Breast epithelium (tissue), 3 donors: ENCODE results near the gene POFUT1.

Experiments used
- CTCF ChIP-seq, 3 donors: fragments of 450-650 bp; IDR thresholded peaks; one replicate each; pipeline ENCODE4 v1.5.1; 2016 to 2017; ENCODE audit warnings: antibody characterized with exemption in 3 of 3, mild to moderate bottlenecking in 3 of 3, moderate library complexity in 3 of 3
- POLR2A ChIP-seq: fragments of 450-650 bp; IDR thresholded peaks from one replicate; pipeline ENCODE4 v1.6.1; 2016; ENCODE audit warnings: antibody characterized with exemption, mild to moderate bottlenecking, moderate library complexity

GRCh38 chr20:32208499-32209154 is 947 bp downstream of the POFUT1 start:
- TF ChIP-seq POLR2A (no peak), CTCF (IDR thresholded peaks at IDR 0.05) (no peak)
